Caco-2 (cell line): ENCODE results near the gene CTDSPL. TPM values are rescaled to one million over a fixed set of nuclear protein-coding genes. Genes with fewer than 3 reads are reported as not detected.

ENCODE experiments used
- BruUV-seq: library from RNA; stranded (reverse); fragments of 400-500 nt; replicated peaks from 2 replicates; lab custom pipeline; 2021; lab: Mats Ljungman, UMichigan
- CTCF ChIA-PET: fragments of 300-600 bp; sonication (Branson Sonifier 250); formaldehyde crosslinking; loops from one replicate; lab custom pipeline; 2022; ENCODE audit warnings: antibody characterized with exemption; lab: Charles Lee
- POLR2A ChIA-PET: fragments of 300-600 bp; sonication (Branson Sonifier 250); formaldehyde crosslinking; loops from one replicate; lab custom pipeline; 2022; ENCODE audit warnings: antibody characterized with exemption; lab: Charles Lee
- DNase-seq, 2 experiments: peaks; one replicate each; pipeline versions ENCODE4 v3.0.0 to v3.0.0-alpha.2; 2020 to 2022
- H3K27me3 ChIP-seq: replicated peaks from 2 replicates; pipeline ENCODE4 v1.6.0; 2011; ENCODE audit warnings: low read length; ENCODE audit not compliant: control insufficient read depth, insufficient read depth
- H3K36me3 ChIP-seq: 2 replicates; pipeline ENCODE4 v1.5.1; 2011; ENCODE audit warnings: low read length; ENCODE audit not compliant: control insufficient read depth, insufficient read depth
- H3K4me1 ChIP-seq: fragments of 250-450 bp; sonication (Bioruptor Pico); 2 replicates; pipeline ENCODE4 v1.5.1; 2020; ENCODE audit warnings: mild to moderate bottlenecking
- H3K4me3 ChIP-seq: 2 replicates; pipeline ENCODE4 v1.5.1; 2011; ENCODE audit warnings: low read depth, mild to moderate bottlenecking, control low read depth, low read length
- H3K9me3 ChIP-seq: fragments of 250-450 bp; sonication (Bioruptor Pico); 2 replicates; pipeline ENCODE4 v1.5.1; 2020; ENCODE audit warnings: mild to moderate bottlenecking, moderate library complexity
- H3K27ac Mint-ChIP-seq: one replicate; pipeline ENCODE4 v1.8.0; 2022; ENCODE audit warnings: mixed read lengths; ENCODE audit not compliant: unreplicated experiment
- H3K27me3 Mint-ChIP-seq: one replicate; pipeline ENCODE4 v1.8.0; 2022; ENCODE audit warnings: mixed read lengths; ENCODE audit not compliant: insufficient read depth, unreplicated experiment
- H3K36me3 Mint-ChIP-seq: one replicate; pipeline ENCODE4 v1.8.0; 2022; ENCODE audit warnings: mild to moderate bottlenecking, mixed read lengths; ENCODE audit not compliant: insufficient read depth, unreplicated experiment
- H3K4me1 Mint-ChIP-seq: one replicate; pipeline ENCODE4 v1.8.0; 2022; ENCODE audit warnings: low read depth, mixed read lengths; ENCODE audit not compliant: unreplicated experiment
- H3K4me3 Mint-ChIP-seq: one replicate; pipeline ENCODE4 v1.8.0; 2022; ENCODE audit warnings: mild to moderate bottlenecking, moderate library complexity, mixed read lengths; ENCODE audit not compliant: unreplicated experiment
- H3K9me3 Mint-ChIP-seq: one replicate; pipeline ENCODE4 v1.8.0; 2022; ENCODE audit warnings: mixed read lengths; ENCODE audit not compliant: unreplicated experiment
- CTCF ChIP-seq, 2 experiments: fragments of 200-600 bp in 1 of 2; IDR thresholded peaks; 1 replicate in 1 of 2; 2 replicates in 1 of 2; pipeline versions ENCODE4 v1.5.1 to v1.8.0; 2011 to 2022; ENCODE audit warnings: antibody characterized with exemption in 1 of 2, control low read depth in 1 of 2, inconsistent platforms in 1 of 2, low read depth in 1 of 2, low read length in 1 of 2, mild to moderate bottlenecking in 1 of 2, moderate library complexity in 1 of 2; ENCODE audit not compliant: insufficient read depth in 1 of 2, severe bottlenecking in 1 of 2, unreplicated experiment in 1 of 2
- intact Hi-C: fragments of 100-400 bp; cut with micrococcal nuclease; formaldehyde crosslinking; loops from one replicate; pipeline ENCODE4 v1.10.0; 2022; ENCODE audit not compliant: unreplicated experiment
- total RNA-seq: library from RNA; stranded (reverse); gene quantifications from 2 replicates; pipeline ENCODE4 v1.2.3, GENCODE V29; 2022

Gene CTDSPL
- total RNA-seq, 1 experiment from 2014 or later, result 60.9 TPM

GRCh38 chr3:37974121-37975083 lies 112.7 kb downstream of the CTDSPL start:
- no peak overlapping the region for H3K4me3 Mint-ChIP-seq
- H3K4me1 ChIP-seq, result peaks cover 24% of the 10 kb centered on the region
- ChIA-PET POLR2A (interaction anchor here (0.8 to 1.1 kb wide), 3 partner anchors 23 to 29 kb away, joined by 3 to 5 read pairs (median 3); no protein-coding TSS in a partner anchor), CTCF (interaction anchor here (0.6 to 2.6 kb wide), 17 partner anchors 9 to 714 kb away, joined by 3 to 44 read pairs (median 6); partner anchors contain the start of genes DLEC1 and PLCD1)
- intact Hi-C loops, result loop anchor here (1.0 kb wide), 3 partner anchors 23 to 66 kb away; no protein-coding TSS in a partner anchor
- H3K27me3 ChIP-seq, result no peaks in the 10 kb centered on the region
- H3K4me3 ChIP-seq, result no peak overlapping the region
- H3K9me3 ChIP-seq, result no peaks in the 10 kb centered on the region
- no peaks in the 10 kb centered on the region for H3K9me3 Mint-ChIP-seq
- peak; percentile 73 to 80 for DNase-seq
- H3K27me3 Mint-ChIP-seq, result no peaks in the 10 kb centered on the region
- H3K4me1 Mint-ChIP-seq, result peaks cover 28% of the 10 kb centered on the region
- TF ChIP-seq CTCF (IDR thresholded peaks at IDR 0.05; ENCODE audit: insufficient read depth in 1 of 2, low read depth in 1 of 2, low read length in 1 of 2, severe bottlenecking in 1 of 2, unreplicated experiment in 1 of 2), result peak; percentile 75 to 84
- H3K27ac Mint-ChIP-seq, result peak overlapping the region; percentile 60
- H3K36me3 ChIP-seq, result no peaks in the 10 kb centered on the region; the same call in 1 of the 2 replicates
- H3K36me3 Mint-ChIP-seq, result peaks cover 31% of the 10 kb centered on the region
- no TSS peak for BruUV-seq

- Histone ChIP-seq H3K9me3 (no peaks in the 10 kb centered on the region), H3K4me1 (peaks cover 37% of the 10 kb centered on the region), H3K4me3 (no peak overlapping the region), H3K36me3 (0 out of 2 replicates have a peak, but pooled peaks cover 1% of the 10 kb centered on the region), H3K27me3 (no peaks in the 10 kb centered on the region)
- H3K4me3 Mint-ChIP-seq, result no peak overlapping the region
- intact Hi-C loops, result no loop called here
- H3K27ac Mint-ChIP-seq, result peak overlapping the region; percentile 45
- CTCF ChIA-PET, result interaction anchor here (0.6 to 2.4 kb wide), 5 partner anchors 12 to 44 kb away, joined by 3 to 10 read pairs (median 4); no protein-coding TSS in a partner anchor
- POLR2A ChIA-PET, result no interaction called here
- BruUV-seq, result no TSS peak
- H3K27me3 Mint-ChIP-seq, result no peaks in the 10 kb centered on the region
- H3K9me3 Mint-ChIP-seq, result no peaks in the 10 kb centered on the region
- no peak for TF ChIP-seq CTCF (IDR thresholded peaks at IDR 0.05; ENCODE audit: insufficient read depth in 1 of 2, low read depth in 1 of 2, low read length in 1 of 2, severe bottlenecking in 1 of 2, unreplicated experiment in 1 of 2)
- no peak for DNase-seq
- peaks cover 20% of the 10 kb centered on the region for H3K4me1 Mint-ChIP-seq
- H3K36me3 Mint-ChIP-seq, result peaks cover 33% of the 10 kb centered on the region
These were observed 118.1 kb downstream of the CTDSPL start for GRCh38 chr3:37979541-37980461.
